Measurements from ENCODE around the gene OAT.
"Not testable (repeated sequence)": the region's sequence is repeated elsewhere in the genome, so short reads cannot be mapped to it uniquely, and the experiment has no call there.

- not testable (repeated sequence) for TF ChIP-seq POLR2AphosphoS5, POLR2A, CTCF (IDR thresholded peaks at IDR 0.05)
These were observed 23.0 kb upstream of the OAT start for GRCh38 chr10:124441694-124442093.
